Activated T-helper 1 cell treated with anti-CD3 and anti-CD28 coated beads, Interleukin-2, amount 50 U/mL, for 16 hours (primary cell): ENCODE results near the gene HOXD8.

Source experiments
- DNase-seq, 2 donors: peaks; one replicate each; pipeline ENCODE4 v3.0.0-alpha.2; 2020; ENCODE audit warnings: low read depth in 1 of 2, low spot score in 1 of 2

Gene HOXD8

DNA sequence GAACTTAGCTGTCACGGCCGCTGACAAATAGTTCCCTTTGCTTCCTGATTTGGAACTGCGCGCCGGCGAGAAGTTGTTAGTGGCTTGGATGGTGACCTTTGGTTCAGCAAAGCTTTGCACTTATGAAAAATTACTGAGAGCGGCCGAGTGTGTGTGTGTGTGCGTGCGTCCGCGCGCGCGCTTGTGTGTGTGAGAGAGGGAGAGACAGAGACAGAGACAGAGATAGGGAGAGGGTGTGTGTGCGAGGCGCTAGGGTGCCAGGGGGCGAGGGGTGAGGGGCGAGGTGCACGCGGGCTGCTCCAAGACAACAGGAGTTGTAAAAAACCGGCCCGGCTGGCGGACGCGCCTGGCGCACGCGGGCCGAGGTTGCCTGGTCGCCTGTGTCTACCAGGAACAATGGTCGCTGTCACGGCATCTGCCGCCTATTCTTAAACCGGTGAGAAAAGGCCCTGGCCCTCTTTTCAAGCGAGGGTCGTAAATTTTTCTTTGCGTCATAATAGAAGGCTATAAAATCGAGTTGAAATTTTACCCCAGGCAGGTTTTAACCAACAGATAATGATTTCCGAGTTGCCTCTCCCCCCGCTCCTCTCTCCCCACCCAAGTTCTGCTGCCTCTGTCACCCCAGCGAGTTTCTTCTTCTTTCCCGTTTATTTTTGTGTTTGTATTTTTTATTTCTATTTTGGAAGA lies 28.1 kb downstream of the HOXD8 start:
- DNase-seq: no peak

DNA sequence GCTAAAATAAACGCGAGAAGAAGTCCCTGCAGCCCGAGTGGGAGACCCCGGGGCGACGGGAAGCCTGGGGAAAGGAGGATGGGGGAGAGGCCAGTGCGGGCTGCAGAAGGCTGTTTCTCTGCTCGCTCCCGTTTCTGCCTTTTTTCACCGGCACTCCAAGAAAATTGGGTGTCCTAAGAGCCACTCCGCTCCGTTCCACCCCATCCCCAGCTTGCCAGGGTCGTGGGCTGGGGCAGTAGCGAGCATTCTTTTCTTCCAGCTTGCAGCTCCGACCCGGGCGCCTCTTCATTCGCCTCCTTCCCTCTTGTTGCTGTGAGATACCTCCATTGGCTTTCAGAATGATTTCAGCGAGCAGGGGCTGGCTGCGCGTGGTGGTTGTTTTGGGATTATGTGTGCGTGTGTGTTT lies 28.7 kb downstream of the HOXD8 start:
- no peak for DNase-seq

- DNase-seq: no peak
Observed at GRCh38 chr2:176158855-176159662, 29.6 kb downstream of the HOXD8 start.

DNA sequence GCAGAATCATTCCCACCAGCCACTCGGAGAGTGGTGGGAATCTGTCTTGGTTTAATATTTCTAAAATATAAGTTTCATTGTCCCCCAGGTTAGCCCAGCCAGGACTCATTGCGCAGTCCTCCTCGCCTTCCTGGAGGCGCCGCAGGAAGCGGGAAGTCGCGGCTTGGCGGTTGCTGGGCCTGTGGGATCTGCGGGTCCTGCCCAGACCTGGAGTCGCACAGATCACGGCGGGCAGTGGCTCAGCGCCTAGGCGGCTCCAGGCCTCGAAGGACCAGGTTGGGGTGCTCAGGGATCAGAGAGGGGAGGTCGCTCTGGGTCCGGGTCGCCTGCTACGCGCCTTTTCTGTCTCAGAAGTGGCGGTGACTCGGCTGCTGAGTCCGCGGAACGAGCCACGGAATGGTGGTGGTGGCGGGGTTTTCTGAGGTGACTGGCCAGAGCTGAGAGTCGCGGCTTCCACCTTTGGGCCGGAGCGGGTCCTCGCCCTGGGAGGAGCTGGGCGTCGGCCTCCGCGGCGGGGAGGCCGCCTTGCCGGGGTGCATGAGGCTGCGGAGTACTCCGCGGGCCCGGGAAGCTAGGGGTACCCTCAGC lies 30.3 kb downstream of the HOXD8 start:
- no peak for DNase-seq

- no peak for DNase-seq
Observed at GRCh38 chr2:176160251-176160985, 30.9 kb downstream of the HOXD8 start.

DNA sequence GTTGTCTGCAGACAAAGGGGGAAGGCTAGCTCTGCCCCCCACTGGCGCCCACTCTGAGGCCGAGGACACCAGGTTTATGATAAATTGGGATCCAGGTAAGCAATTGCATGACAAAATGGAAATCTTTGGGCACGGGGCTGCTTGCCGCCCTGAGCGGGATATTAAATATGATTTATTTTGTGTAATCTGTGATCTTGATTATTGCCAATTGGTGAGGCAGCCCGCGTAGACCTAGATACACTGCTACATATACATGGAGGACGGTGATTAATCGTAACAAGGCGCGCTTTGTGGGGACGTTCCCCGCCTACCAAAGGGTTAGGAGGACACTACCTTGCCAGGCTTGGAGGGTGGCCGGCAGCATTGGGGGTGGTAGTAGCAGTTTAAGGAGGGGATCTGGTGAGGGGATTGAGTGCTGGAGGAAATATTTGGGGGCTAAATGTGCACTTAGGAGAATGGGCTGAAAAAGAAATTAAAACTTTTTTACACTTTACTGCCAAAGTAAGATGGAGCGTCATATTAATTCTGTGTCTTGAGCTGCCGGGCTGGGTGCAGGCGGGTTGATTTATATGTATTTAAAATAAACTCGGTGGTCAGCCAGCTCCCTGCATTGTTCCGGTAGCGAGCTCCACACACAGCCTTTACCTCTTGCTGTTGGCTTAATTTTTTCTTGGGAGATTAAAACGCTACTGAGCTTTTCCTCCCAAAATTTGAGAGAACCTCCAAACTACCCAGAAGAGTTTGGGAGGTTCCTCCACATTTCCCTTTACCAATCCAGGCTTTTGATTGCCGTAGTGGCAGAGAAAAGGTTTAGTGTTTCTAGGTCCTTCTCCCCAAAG lies 31.7 kb downstream of the HOXD8 start:
- DNase-seq: no peak

GRCh38 chr2:176161825-176162626 lies 32.5 kb downstream of the HOXD8 start:
- DNase-seq: no peak

DNA sequence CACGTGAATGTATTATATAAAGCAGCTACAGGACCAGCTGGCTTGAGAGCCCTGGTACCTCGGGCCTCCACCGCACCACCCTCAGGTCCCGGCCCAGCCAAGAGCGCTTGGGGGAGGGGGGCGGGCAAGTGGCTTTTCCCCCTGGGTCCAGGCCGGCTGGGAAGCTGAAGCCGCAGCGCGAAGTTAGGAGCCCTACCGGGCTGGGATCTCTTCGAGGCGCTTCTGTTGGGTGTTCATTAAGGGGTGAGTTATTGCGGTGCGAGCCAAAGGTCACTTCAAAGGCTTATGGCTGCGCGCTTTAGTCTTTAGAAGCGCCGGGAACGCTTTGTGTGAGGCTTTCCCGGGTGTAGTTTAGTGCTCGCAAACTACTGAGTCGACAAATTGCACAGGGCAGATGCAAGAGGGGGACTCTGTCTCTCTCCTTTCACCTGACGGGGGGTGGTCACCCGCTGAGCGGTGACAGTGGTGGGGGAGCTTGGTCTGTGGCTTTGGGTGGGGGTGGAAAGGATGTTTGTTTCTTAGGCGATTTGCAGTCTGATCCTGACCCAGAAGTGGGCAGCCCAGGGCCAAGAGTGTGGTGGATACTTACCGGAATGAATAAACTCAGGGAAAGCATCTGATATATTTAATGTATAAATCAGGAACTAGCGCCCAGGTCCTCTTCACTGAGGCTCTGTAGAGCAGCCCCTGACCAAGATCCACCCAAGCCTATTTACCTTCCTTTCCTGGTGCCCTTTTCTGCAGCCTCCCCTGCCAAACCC lies 33.6 kb downstream of the HOXD8 start:
- no peak for DNase-seq

GRCh38 chr2:176163672-176164056 lies 34.2 kb downstream of the HOXD8 start:
- DNase-seq: no peak

- DNase-seq: no peak
Observed at GRCh38 chr2:176164201-176164600, 34.7 kb downstream of the HOXD8 start.

- no peak for DNase-seq
Observed at GRCh38 chr2:176164611-176165369, 35.3 kb downstream of the HOXD8 start.

DNA sequence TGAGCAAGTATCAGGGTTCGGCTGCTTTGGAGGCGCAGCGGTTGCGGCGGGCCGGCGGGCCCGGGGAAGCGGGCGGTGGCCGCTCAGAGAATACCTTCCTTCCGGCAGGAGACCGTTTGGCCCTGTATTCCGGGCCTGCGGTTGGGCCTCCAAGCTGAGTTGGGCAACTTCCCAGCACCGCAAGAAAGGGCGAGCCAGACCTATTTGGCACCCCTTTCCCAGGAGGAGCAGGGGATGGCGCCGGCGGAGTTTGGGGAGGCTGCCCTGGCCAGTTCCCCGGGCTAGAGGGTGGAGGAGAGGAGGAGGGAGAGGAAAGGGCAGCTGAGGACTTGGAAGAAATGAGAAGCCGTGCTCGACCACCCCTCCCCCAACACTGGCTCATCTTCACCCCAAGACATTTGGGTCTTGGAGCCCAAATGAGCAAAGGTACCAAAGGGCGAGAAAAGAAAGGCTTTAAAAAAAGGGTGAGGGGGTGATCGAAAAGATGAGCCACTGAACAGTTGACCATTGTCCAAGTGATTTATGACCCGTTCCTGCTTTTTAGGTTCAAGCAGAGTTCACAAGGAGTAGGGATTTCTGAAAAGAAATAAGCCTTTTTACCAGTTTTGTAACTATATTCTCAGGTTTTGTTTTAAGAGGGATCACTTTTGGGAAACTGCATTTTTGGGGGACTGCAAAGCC lies 36.0 kb downstream of the HOXD8 start:
- DNase-seq: no peak

DNA sequence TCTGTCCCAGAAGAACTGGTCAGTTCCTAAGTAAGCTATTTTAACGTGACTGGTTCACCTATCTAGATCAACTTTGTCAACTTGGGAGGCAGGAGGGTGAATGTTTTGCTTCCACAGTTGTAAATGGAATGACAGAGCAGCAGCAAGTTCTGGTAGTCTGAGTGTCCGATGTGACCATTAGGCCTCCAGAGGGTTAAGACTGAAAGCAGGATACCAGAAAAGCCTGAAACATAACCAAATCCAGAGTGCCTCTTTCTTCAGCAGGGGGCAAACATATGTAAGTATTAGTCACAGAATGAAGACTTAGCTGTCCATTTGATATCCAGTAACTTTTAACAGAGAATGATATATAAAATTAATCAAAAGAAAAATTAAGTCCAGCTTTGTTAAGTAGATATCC lies 36.8 kb downstream of the HOXD8 start:
- DNase-seq: no peak

- no peak for DNase-seq
Observed at GRCh38 chr2:176167398-176167797, 37.9 kb downstream of the HOXD8 start.

GRCh38 chr2:176169181-176169580 lies 39.7 kb downstream of the HOXD8 start:
- no peak for DNase-seq

DNA sequence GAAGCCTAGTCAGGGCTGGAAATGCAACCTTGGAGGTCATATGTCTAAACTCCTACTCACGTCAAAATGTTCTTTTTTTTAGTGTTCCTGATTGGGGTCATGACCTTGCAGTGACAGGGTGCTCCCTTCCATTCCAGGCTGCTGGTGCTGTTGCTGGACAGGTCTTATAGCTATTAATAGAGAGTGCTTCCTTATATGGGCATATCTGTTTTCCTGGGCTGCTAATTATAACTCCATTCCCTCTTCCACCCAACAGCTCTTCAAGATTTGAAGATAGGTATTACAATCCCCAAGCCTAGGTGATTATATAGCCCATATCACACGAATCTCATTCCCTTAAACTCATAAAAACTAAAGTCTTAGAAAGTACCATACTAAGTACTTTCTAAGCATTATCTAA lies 40.2 kb downstream of the HOXD8 start:
- no peak for DNase-seq

DNA sequence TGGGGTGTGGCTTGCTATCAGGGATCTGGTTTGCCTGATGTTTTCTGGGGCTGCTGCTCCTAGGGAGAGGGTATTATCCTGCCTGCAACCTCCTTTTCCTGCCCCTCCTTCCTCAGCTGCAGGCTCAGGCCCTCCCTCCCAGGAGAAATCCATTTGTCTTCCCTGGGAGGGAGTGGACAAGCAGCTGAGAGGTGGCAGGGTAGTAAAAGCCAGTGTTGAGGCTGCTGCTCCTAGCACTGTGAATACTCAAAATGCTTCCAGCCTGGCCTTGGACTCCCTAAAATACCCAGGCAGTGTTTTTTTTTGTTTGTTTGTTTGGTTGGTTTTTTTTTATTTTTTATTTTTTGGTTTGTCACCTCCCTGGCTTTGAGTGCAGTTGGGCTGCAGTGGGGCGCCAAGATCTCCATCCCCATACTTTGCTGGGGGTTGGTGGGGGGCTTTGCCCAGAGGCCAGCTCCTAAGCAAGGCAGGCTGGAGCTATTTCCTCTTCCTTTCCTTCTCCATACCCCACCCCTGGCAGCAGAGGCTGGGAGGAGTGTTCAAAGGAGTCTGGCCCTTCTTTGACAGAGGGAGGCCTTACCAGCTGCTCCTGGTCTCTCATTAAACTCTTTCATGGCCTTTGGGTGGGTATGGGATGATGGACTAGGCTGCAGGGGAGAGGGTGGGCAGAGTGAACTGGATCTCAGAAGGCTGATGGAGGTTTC lies 41.2 kb downstream of the HOXD8 start:
- DNase-seq: no peak
